Activated naive CD4-positive, alpha-beta T cell treated with anti-CD3 and anti-CD28 coated beads for 36 hours (primary cell): ENCODE measurements around the gene PLCB1. TPM values are rescaled to one million over a fixed set of nuclear protein-coding genes. Genes with fewer than 3 reads are reported as not detected.
"Not testable (repeated sequence)": the region's sequence is repeated elsewhere in the genome, so short reads cannot be mapped to it uniquely, and the experiment has no call there.

ENCODE experiments used
- CTCF ChIA-PET: fragments of 350-600 bp; sonication (Branson Sonifier 250); formaldehyde crosslinking; loops from one replicate; lab custom pipeline; 2021; ENCODE audit warnings: antibody characterized with exemption; lab: Charles Lee
- DNase-seq: peaks from one replicate; pipeline ENCODE4 v3.0.0-alpha.2; 2020
- H3K27ac Mint-ChIP-seq: one replicate; pipeline ENCODE4 v1.8.0; 2021; ENCODE audit warnings: mild to moderate bottlenecking, mixed read lengths
- H3K27me3 Mint-ChIP-seq: one replicate; pipeline ENCODE4 v1.8.0; 2021; ENCODE audit warnings: low read depth, mixed read lengths
- H3K36me3 Mint-ChIP-seq: one replicate; pipeline ENCODE4 v1.8.0; 2021; ENCODE audit warnings: low read depth, mixed read lengths
- H3K4me1 Mint-ChIP-seq: one replicate; pipeline ENCODE4 v1.8.0; 2021; ENCODE audit warnings: low read depth, mixed read lengths
- H3K4me3 Mint-ChIP-seq: one replicate; pipeline ENCODE4 v1.8.0; 2021; ENCODE audit warnings: mild to moderate bottlenecking, moderate library complexity, mixed read lengths
- H3K9me3 Mint-ChIP-seq: one replicate; pipeline ENCODE4 v1.8.0; 2021; ENCODE audit warnings: mixed read lengths
- intact Hi-C: fragments of 100-400 bp; cut with micrococcal nuclease; formaldehyde crosslinking; loops from one replicate; pipeline ENCODE4 v1.15.1; 2023
- total RNA-seq, 2 experiments: library from RNA; stranded (reverse); gene quantifications; one replicate each; pipeline ENCODE4 v1.2.3, GENCODE V29; 2021

PLCB1 gene
- total RNA-seq, 2 experiments from 2014 or later, result 1.2 TPM

GRCh38 chr20:8152183-8152582 is 20.1 kb downstream of the PLCB1 start:
- intact Hi-C loops, result loop anchor here (2.0 kb wide), 1 partner anchor 79 kb away; no protein-coding TSS in a partner anchor
- no peak overlapping the region for H3K4me3 Mint-ChIP-seq
- CTCF ChIA-PET, result no interaction called here

GRCh38 chr20:8152847-8153246 is 20.8 kb downstream of the PLCB1 start:
- no peaks in the 10 kb centered on the region for H3K9me3 Mint-ChIP-seq
- intact Hi-C loops, result loop anchor here (2.0 kb wide), 1 partner anchor 80 kb away; no protein-coding TSS in a partner anchor

More at GRCh38 chr20:8152183-8152582, 20.1 kb downstream of the PLCB1 start:
- no peaks in the 10 kb centered on the region for H3K9me3 Mint-ChIP-seq
- no peaks in the 10 kb centered on the region for H3K36me3 Mint-ChIP-seq
- peaks cover 41% of the 10 kb centered on the region for H3K4me1 Mint-ChIP-seq
- no peak for DNase-seq
- no peak overlapping the region for H3K27ac Mint-ChIP-seq
- H3K27me3 Mint-ChIP-seq, result no peaks in the 10 kb centered on the region

GRCh38 chr20:8153281-8153908 is 21.3 kb downstream of the PLCB1 start:
- DNase-seq, result no peak
- no peaks in the 10 kb centered on the region for H3K9me3 Mint-ChIP-seq
- no peak overlapping the region for H3K4me3 Mint-ChIP-seq
- intact Hi-C loops, result loop anchor here (2.0 kb wide), 1 partner anchor 81 kb away; no protein-coding TSS in a partner anchor
- H3K4me1 Mint-ChIP-seq, result peaks cover 41% of the 10 kb centered on the region
- CTCF ChIA-PET, result interaction anchor here (0.5 kb wide), 1 partner anchor 228 kb away, joined by 3 read pairs; no protein-coding TSS in a partner anchor
- H3K36me3 Mint-ChIP-seq, result no peaks in the 10 kb centered on the region
- H3K27me3 Mint-ChIP-seq, result peaks cover 5% of the 10 kb centered on the region
- no peak overlapping the region for H3K27ac Mint-ChIP-seq

More at GRCh38 chr20:8152847-8153246, 20.8 kb downstream of the PLCB1 start:
- CTCF ChIA-PET, result no interaction called here
- peak; percentile 6 for DNase-seq
- Mint-ChIP-seq H3K27ac (no peak overlapping the region), H3K27me3 (peaks cover under 1% of the 10 kb centered on the region), H3K4me1 (peaks cover 41% of the 10 kb centered on the region), H3K4me3 (no peak overlapping the region), H3K36me3 (no peaks in the 10 kb centered on the region)

GRCh38 chr20:8154638-8155037 is 22.6 kb downstream of the PLCB1 start:
- no peaks in the 10 kb centered on the region for H3K9me3 Mint-ChIP-seq
- no peak for DNase-seq
- H3K4me1 Mint-ChIP-seq, result peaks cover 41% of the 10 kb centered on the region
- no peak overlapping the region for H3K4me3 Mint-ChIP-seq
- CTCF ChIA-PET, result no interaction called here
- intact Hi-C loops, result no loop called here
- no peak overlapping the region for H3K27ac Mint-ChIP-seq
- H3K27me3 Mint-ChIP-seq, result peaks cover 5% of the 10 kb centered on the region
- H3K36me3 Mint-ChIP-seq, result no peaks in the 10 kb centered on the region

GRCh38 chr20:8155229-8155628 is 23.2 kb downstream of the PLCB1 start:
- Mint-ChIP-seq H3K4me1 (peaks cover 41% of the 10 kb centered on the region), H3K27me3 (peaks cover 9% of the 10 kb centered on the region), H3K27ac (no peak overlapping the region), H3K4me3 (no peak overlapping the region), H3K36me3 (peaks cover 3% of the 10 kb centered on the region), H3K9me3 (peaks cover 4% of the 10 kb centered on the region)
- intact Hi-C loops, result no loop called here
- CTCF ChIA-PET, result no interaction called here
- no peak for DNase-seq

- peaks cover 3% of the 10 kb centered on the region for H3K36me3 Mint-ChIP-seq
- peaks cover 41% of the 10 kb centered on the region for H3K4me1 Mint-ChIP-seq
- H3K27me3 Mint-ChIP-seq, result peaks cover 9% of the 10 kb centered on the region
- CTCF ChIA-PET, result no interaction called here
- intact Hi-C loops, result loop anchor here (1.0 kb wide), 2 partner anchors 24 to 56 kb away; partner anchors contain the start of gene PLCB1
- H3K9me3 Mint-ChIP-seq, result peaks cover 4% of the 10 kb centered on the region
- H3K4me3 Mint-ChIP-seq, result no peak overlapping the region
- DNase-seq, result no peak
- no peak overlapping the region for H3K27ac Mint-ChIP-seq
Measured at GRCh38 chr20:8155812-8156211, 23.7 kb downstream of the PLCB1 start.

GRCh38 chr20:8156235-8157079 is 24.4 kb downstream of the PLCB1 start:
- Mint-ChIP-seq H3K9me3 (peaks cover 4% of the 10 kb centered on the region), H3K27me3 (peaks cover 9% of the 10 kb centered on the region), H3K36me3 (peaks cover 3% of the 10 kb centered on the region), H3K27ac (no peak overlapping the region), H3K4me1 (peaks cover 41% of the 10 kb centered on the region), H3K4me3 (no peak overlapping the region)
- peak; percentile 29 for DNase-seq
- CTCF ChIA-PET, result no interaction called here
- intact Hi-C loops, result loop anchor here (1.0 kb wide), 2 partner anchors 24 to 56 kb away; partner anchors contain the start of gene PLCB1

- H3K9me3 Mint-ChIP-seq, intact Hi-C loops, H3K4me3 Mint-ChIP-seq, H3K36me3 Mint-ChIP-seq, H3K27me3 Mint-ChIP-seq, CTCF ChIA-PET, H3K27ac Mint-ChIP-seq, DNase-seq: not testable (repeated sequence)
- peaks cover 22% of the 10 kb centered on the region for H3K4me1 Mint-ChIP-seq
Measured at GRCh38 chr20:8159217-8159616, 27.2 kb downstream of the PLCB1 start.

- intact Hi-C loops, result no loop called here
- Mint-ChIP-seq H3K36me3 (peaks cover 3% of the 10 kb centered on the region), H3K9me3 (peaks cover 4% of the 10 kb centered on the region), H3K27ac (peak overlapping the region; percentile 21), H3K4me1 (peaks cover 10% of the 10 kb centered on the region), H3K4me3 (no peak overlapping the region), H3K27me3 (peaks cover 9% of the 10 kb centered on the region)
- DNase-seq, result no peak
- CTCF ChIA-PET, result interaction anchor here (0.9 kb wide), 1 partner anchor 226 kb away, joined by 3 read pairs; no protein-coding TSS in a partner anchor
Measured at GRCh38 chr20:8161264-8162071, 29.4 kb downstream of the PLCB1 start.

GRCh38 chr20:8162610-8163009 is 30.5 kb downstream of the PLCB1 start:
- Mint-ChIP-seq H3K9me3 (peaks cover 4% of the 10 kb centered on the region), H3K27ac (no peak overlapping the region), H3K4me1 (peaks cover 6% of the 10 kb centered on the region), H3K27me3 (peaks cover 9% of the 10 kb centered on the region), H3K4me3 (no peak overlapping the region), H3K36me3 (peaks cover 3% of the 10 kb centered on the region)
- intact Hi-C loops, result no loop called here
- no peak for DNase-seq
- CTCF ChIA-PET, result no interaction called here

- CTCF ChIA-PET, result no interaction called here
- H3K27ac Mint-ChIP-seq, result no peak overlapping the region
- intact Hi-C loops, result no loop called here
- peaks cover 6% of the 10 kb centered on the region for H3K4me1 Mint-ChIP-seq
- no peak for DNase-seq
- H3K36me3 Mint-ChIP-seq, result peaks cover 3% of the 10 kb centered on the region
- no peak overlapping the region for H3K4me3 Mint-ChIP-seq
- peaks cover 4% of the 10 kb centered on the region for H3K9me3 Mint-ChIP-seq
- peaks cover 4% of the 10 kb centered on the region for H3K27me3 Mint-ChIP-seq
Measured at GRCh38 chr20:8163543-8163942, 31.5 kb downstream of the PLCB1 start.

- no peak for DNase-seq
- CTCF ChIA-PET, result interaction anchor here (1.5 kb wide), 1 partner anchor 49 kb away, joined by 3 read pairs; no protein-coding TSS in a partner anchor
- Mint-ChIP-seq H3K4me3 (no peak overlapping the region), H3K9me3 (no peaks in the 10 kb centered on the region), H3K4me1 (peaks cover under 1% of the 10 kb centered on the region), H3K27ac (no peak overlapping the region), H3K36me3 (no peaks in the 10 kb centered on the region), H3K27me3 (no peaks in the 10 kb centered on the region)
- intact Hi-C loops, result no loop called here
Measured at GRCh38 chr20:8166730-8167129, 34.7 kb downstream of the PLCB1 start.
